ENCODE measurements around the gene LCN9.

DNA sequence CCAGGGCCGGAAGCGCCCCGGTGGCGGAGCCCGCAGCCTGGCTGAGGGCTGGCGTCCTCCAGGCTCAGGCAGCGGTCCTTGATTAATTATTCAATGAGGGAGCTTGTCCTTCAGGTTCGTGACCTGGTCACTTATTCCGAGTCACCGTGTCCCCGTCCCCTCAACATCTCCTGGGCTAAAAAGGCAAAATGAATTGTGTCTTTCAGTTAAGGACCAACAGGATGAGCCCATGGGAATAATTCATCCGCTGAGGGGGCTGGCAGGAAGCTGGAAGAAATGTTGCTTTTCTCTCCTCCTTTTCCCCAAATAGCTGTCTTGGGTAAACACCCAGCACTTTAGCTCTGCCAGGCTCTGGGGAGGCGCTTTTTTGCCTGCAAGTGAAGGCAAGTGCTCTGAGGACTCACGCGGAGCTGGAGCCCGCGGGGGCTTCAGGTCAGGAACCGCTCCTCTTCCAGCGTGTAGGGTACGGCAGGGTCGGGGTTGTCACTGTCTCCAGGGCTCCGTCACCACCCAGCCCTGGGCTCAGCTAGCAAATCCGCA, 52.0 kb downstream of the LCN9 start:
- TF ChIP-seq HNRNPUL1 (IDR thresholded peaks at IDR 0.05; ENCODE audit: low read length): no peak
- TF ChIP-seq, protein P1, sequence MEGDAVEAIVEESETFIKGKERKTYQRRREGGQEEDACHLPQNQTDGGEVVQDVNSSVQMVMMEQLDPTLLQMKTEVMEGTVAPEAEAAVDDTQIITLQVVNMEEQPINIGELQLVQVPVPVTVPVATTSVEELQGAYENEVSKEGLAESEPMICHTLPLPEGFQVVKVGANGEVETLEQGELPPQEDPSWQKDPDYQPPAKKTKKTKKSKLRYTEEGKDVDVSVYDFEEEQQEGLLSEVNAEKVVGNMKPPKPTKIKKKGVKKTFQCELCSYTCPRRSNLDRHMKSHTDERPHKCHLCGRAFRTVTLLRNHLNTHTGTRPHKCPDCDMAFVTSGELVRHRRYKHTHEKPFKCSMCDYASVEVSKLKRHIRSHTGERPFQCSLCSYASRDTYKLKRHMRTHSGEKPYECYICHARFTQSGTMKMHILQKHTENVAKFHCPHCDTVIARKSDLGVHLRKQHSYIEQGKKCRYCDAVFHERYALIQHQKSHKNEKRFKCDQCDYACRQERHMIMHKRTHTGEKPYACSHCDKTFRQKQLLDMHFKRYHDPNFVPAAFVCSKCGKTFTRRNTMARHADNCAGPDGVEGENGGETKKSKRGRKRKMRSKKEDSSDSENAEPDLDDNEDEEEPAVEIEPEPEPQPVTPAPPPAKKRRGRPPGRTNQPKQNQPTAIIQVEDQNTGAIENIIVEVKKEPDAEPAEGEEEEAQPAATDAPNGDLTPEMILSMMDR (IDR thresholded peaks at IDR 0.05 in 2 of 3, conservative IDR thresholded peaks at IDR 0.05 in 1 of 3; ENCODE audit: insufficient read depth in 2 of 3, low read depth in 1 of 3, low read length in 3 of 3): no peak
- no peak for TF ChIP-seq PML (IDR thresholded peaks at IDR 0.05; ENCODE audit: low read length)
- TF ChIP-seq MTA2 (IDR thresholded peaks at IDR 0.05; ENCODE audit: low read depth): no peak
- TF ChIP-seq TCF7 (IDR thresholded peaks at IDR 0.05; ENCODE audit: borderline replicate concordance): no peak
- no peak for TF ChIP-seq BACH1 (tag; IDR thresholded peaks at IDR 0.05)
- TF ChIP-seq OTX1 (CRISPR knock-in tag; IDR thresholded peaks at IDR 0.05): no peak
- no peak for TF ChIP-seq ZNF764 (CRISPR knock-in tag; IDR thresholded peaks at IDR 0.05; ENCODE audit: low read depth)
- no peak for TF ChIP-seq EZH2 (IDR thresholded peaks at IDR 0.05; ENCODE audit: borderline replicate concordance, low read depth, low read length)
- TF ChIP-seq JUNB (CRISPR knock-in tag; conservative IDR thresholded peaks at IDR 0.05): no peak

All from K562 (cell line).